H1 (cell line): ENCODE measurements around the gene DPEP3. TPM values are rescaled to one million over a fixed set of nuclear protein-coding genes. Genes with fewer than 3 reads are reported as not detected.

ENCODE experiments used
- CTCF ChIA-PET: fragments of 300-600 bp; sonication (Branson Sonifier 250); formaldehyde crosslinking; loops from one replicate; lab custom pipeline; 2021; ENCODE audit not compliant: partially characterized antibody; lab: Charles Lee
- POLR2A ChIA-PET: fragments of 300-600 bp; sonication (Branson Sonifier 250); formaldehyde crosslinking; loops from one replicate; lab custom pipeline; 2021; ENCODE audit warnings: inconsistent platforms; ENCODE audit not compliant: partially characterized antibody; lab: Charles Lee
- DNase-seq, 2 experiments: peaks; one replicate each; pipeline versions ENCODE4 v3.0.0 to v3.0.0-alpha.2; 2010 to 2022; ENCODE audit warnings: low spot score in 2 of 2, low read depth in 1 of 2, mixed read lengths in 1 of 2
- FAIRE-seq: peaks from 2 replicates; lab custom pipeline; 2011; peaks lifted over from hg19 to GRCh38; lab: Jason Lieb, UNC
- H2AFZ ChIP-seq: 2 replicates; pipeline ENCODE4 v1.8.1; 2012; ENCODE audit warnings: low read length, inconsistent platforms
- H2AK5ac ChIP-seq: 2 replicates; pipeline ENCODE4 v1.6.1; 2013; ENCODE audit warnings: low read depth, low read length
- H2BK120ac ChIP-seq: replicated peaks from 2 replicates; pipeline ENCODE3; 2013; ENCODE audit warnings: low read depth, low read length, inconsistent platforms
- H2BK12ac ChIP-seq: 2 replicates; pipeline ENCODE4 v1.6.1; 2013; ENCODE audit warnings: low read depth, low read length
- H2BK15ac ChIP-seq: 2 replicates; pipeline ENCODE4 v1.6.1; 2013; ENCODE audit warnings: low read length
- H2BK20ac ChIP-seq: 2 replicates; pipeline ENCODE4 v1.6.1; 2013; ENCODE audit warnings: low read length
- H2BK5ac ChIP-seq: 2 replicates; pipeline ENCODE4 v1.6.1; 2013; ENCODE audit warnings: low read depth, low read length
- H3K14ac ChIP-seq: 2 replicates; pipeline ENCODE4 v1.6.1; 2013; ENCODE audit warnings: inconsistent platforms; ENCODE audit not compliant: insufficient read length
- H3K18ac ChIP-seq: 2 replicates; pipeline ENCODE4 v1.6.1; 2013; ENCODE audit warnings: low read length; ENCODE audit errors: extremely low read depth
- H3K23ac ChIP-seq: 2 replicates; pipeline ENCODE4 v1.6.1; 2013; ENCODE audit warnings: inconsistent platforms; ENCODE audit not compliant: insufficient read length
- H3K23me2 ChIP-seq: 2 replicates; pipeline ENCODE4 v1.6.1; 2013; ENCODE audit warnings: low read depth, low read length
- H3K27ac ChIP-seq: 2 replicates; pipeline ENCODE4 v1.6.1; 2011; ENCODE audit warnings: low read depth, low read length, inconsistent platforms
- H3K27me3 ChIP-seq, 4 experiments: replicated peaks in 1 of 4; 1 replicate in 1 of 4; 2 replicates in 3 of 4; pipeline versions ENCODE4 v1.6.1 to v1.8.1; 2011 to 2013; ENCODE audit warnings: low read length in 3 of 4, mild to moderate bottlenecking in 3 of 4, inconsistent platforms in 2 of 4, mixed read lengths in 2 of 4, moderate library complexity in 1 of 4; ENCODE audit not compliant: control insufficient read depth in 3 of 4, insufficient read depth in 3 of 4; ENCODE audit errors: extremely low read depth in 1 of 4
- H3K36me3 ChIP-seq, 4 experiments: 2 replicates each; pipeline versions ENCODE4 v1.6.1 to v1.8.1; 2011 to 2013; ENCODE audit warnings: mild to moderate bottlenecking in 4 of 4, low read length in 3 of 4, moderate library complexity in 2 of 4, control low read depth in 1 of 4, inconsistent platforms in 1 of 4; ENCODE audit not compliant: insufficient read depth in 4 of 4, control insufficient read depth in 2 of 4
- H3K4ac ChIP-seq: replicated peaks from 2 replicates; pipeline ENCODE3; 2013; ENCODE audit warnings: low read length, low read depth, mixed read lengths, inconsistent platforms; ENCODE audit not compliant: insufficient read length
- H3K4me1 ChIP-seq, 4 experiments: replicated peaks in 1 of 4; 1 replicate in 1 of 4; 2 replicates in 3 of 4; pipeline versions ENCODE4 v1.6.1 to v1.8.1; 2011 to 2013; ENCODE audit warnings: low read length in 3 of 4, inconsistent platforms in 2 of 4, mixed read lengths in 1 of 4; ENCODE audit not compliant: insufficient read depth in 4 of 4, control insufficient read depth in 3 of 4
- H3K4me2 ChIP-seq, 2 experiments: 2 replicates each; pipeline versions ENCODE4 v1.6.1 to v1.8.1; 2011 to 2013; ENCODE audit warnings: low read depth in 2 of 2, low read length in 2 of 2, control low read depth in 1 of 2, inconsistent platforms in 1 of 2, mild to moderate bottlenecking in 1 of 2; ENCODE audit not compliant: insufficient read depth in 1 of 2
- H3K4me3 ChIP-seq, 4 experiments: fragments of 200-600, 300-600 bp in 1 of 4; sonication (generic), shearing (Covaris generic), sonication (Bioruptor Twin) in 1 of 4; 2 replicates each; pipeline versions ENCODE4 v1.5.1 to v1.8.1; 2011 to 2016; ENCODE audit warnings: low read length in 4 of 4, low read depth in 3 of 4, control low read depth in 2 of 4, inconsistent platforms in 2 of 4, mild to moderate bottlenecking in 2 of 4, mixed read lengths in 1 of 4, moderate library complexity in 1 of 4; ENCODE audit not compliant: insufficient read depth in 2 of 4; ENCODE audit errors: extremely low read depth in 1 of 4
- H3K56ac ChIP-seq: replicated peaks from 2 replicates; pipeline ENCODE3; 2013; ENCODE audit warnings: low read depth, mild to moderate bottlenecking, mixed read lengths, low read length, inconsistent platforms; ENCODE audit not compliant: insufficient read length
- H3K79me1 ChIP-seq: 2 replicates; pipeline ENCODE4 v1.6.1; 2013; ENCODE audit warnings: low read depth, low read length, control low read depth
- H3K79me2 ChIP-seq, 2 experiments: 2 replicates each; pipeline versions ENCODE4 v1.6.1 to v1.8.1; 2012 to 2013; ENCODE audit warnings: low read length in 2 of 2, mild to moderate bottlenecking in 2 of 2, inconsistent platforms in 1 of 2; ENCODE audit not compliant: insufficient read depth in 2 of 2, control insufficient read depth in 1 of 2
- H3K9ac ChIP-seq, 4 experiments: replicated peaks in 1 of 4; 1 replicate in 1 of 4; 2 replicates in 3 of 4; pipeline versions ENCODE4 v1.6.1 to v1.8.1; 2011 to 2013; ENCODE audit warnings: low read depth in 3 of 4, low read length in 3 of 4, control low read depth in 2 of 4, mild to moderate bottlenecking in 2 of 4, moderate library complexity in 2 of 4, inconsistent platforms in 1 of 4; ENCODE audit errors: extremely low read depth in 1 of 4
- H3K9me3 ChIP-seq, 2 experiments: 2 replicates each; pipeline versions ENCODE4 v1.6.1 to v1.8.1; 2012 to 2013; ENCODE audit warnings: mild to moderate bottlenecking in 2 of 2, moderate library complexity in 2 of 2, control low read depth in 1 of 2, inconsistent platforms in 1 of 2, low read depth in 1 of 2, low read length in 1 of 2, mixed read lengths in 1 of 2; ENCODE audit not compliant: insufficient read depth in 2 of 2
- H4K20me1 ChIP-seq, 2 experiments: replicated peaks in 1 of 2; 2 replicates each; pipeline versions ENCODE3 to v1.8.1; 2011 to 2013; ENCODE audit warnings: inconsistent platforms in 2 of 2, low read length in 2 of 2, mild to moderate bottlenecking in 1 of 2; ENCODE audit not compliant: insufficient read depth in 2 of 2, control insufficient read depth in 1 of 2
- H4K5ac ChIP-seq: 2 replicates; pipeline ENCODE4 v1.6.1; 2013; ENCODE audit warnings: low read length, low read depth, mixed read lengths, inconsistent platforms; ENCODE audit not compliant: insufficient read length
- H4K8ac ChIP-seq: 2 replicates; pipeline ENCODE4 v1.8.0; 2013; ENCODE audit warnings: mild to moderate bottlenecking, moderate library complexity, low read length, inconsistent platforms; ENCODE audit not compliant: insufficient read depth; ENCODE audit errors: extremely low read depth
- H4K91ac ChIP-seq: replicated peaks from 2 replicates; pipeline ENCODE3; 2013; ENCODE audit warnings: low read length, mixed read lengths, inconsistent platforms; ENCODE audit not compliant: insufficient read length
- BACH1 ChIP-seq: IDR thresholded peaks from 2 replicates; pipeline ENCODE4 v1.6.1; 2012; ENCODE audit warnings: low read length, improper control_type of control experiment
- CBX8 ChIP-seq: fragments of 300-800, 300-1000 bp; sonication (generic); IDR thresholded peaks from 2 replicates; pipeline ENCODE4 v1.7.1; 2016; ENCODE audit warnings: low read depth, low read length, borderline replicate concordance
- GTF2F1 ChIP-seq: IDR thresholded peaks from 2 replicates; pipeline ENCODE4 v1.6.1; 2012; ENCODE audit warnings: low read depth, low read length, improper control_type of control experiment, borderline replicate concordance
- HDAC2 ChIP-seq, 2 experiments: fragments of 300-600 bp in 1 of 2; sonication (generic) in 1 of 2; IDR thresholded peaks; 2 replicates each; pipeline ENCODE4 v1.6.1; 2011 to 2012; ENCODE audit warnings: low read depth in 2 of 2, low read length in 2 of 2, mild to moderate bottlenecking in 2 of 2, moderate library complexity in 2 of 2, borderline replicate concordance in 1 of 2, inconsistent platforms in 1 of 2
- KDM5A ChIP-seq: fragments of 200-600 bp; IDR thresholded peaks from 2 replicates; pipeline ENCODE4 v1.7.1; 2012; ENCODE audit warnings: mild to moderate bottlenecking, low read length, inconsistent platforms, mixed read lengths
- MAFK ChIP-seq: IDR thresholded peaks from 2 replicates; pipeline ENCODE4 v1.6.1; 2012; ENCODE audit warnings: low read depth, mild to moderate bottlenecking, improper control_type of control experiment, low read length
- SIRT6 ChIP-seq: IDR thresholded peaks from one replicate; pipeline ENCODE4 v1.7.1; 2012; ENCODE audit warnings: low read length, inconsistent platforms
- SIX5 ChIP-seq: IDR thresholded peaks from 2 replicates; pipeline ENCODE4 v1.6.1; 2011; ENCODE audit warnings: mild to moderate bottlenecking, low read depth, low read length
- SUZ12 ChIP-seq: fragments of 200-600 bp; sonication (generic); IDR thresholded peaks from 2 replicates; pipeline ENCODE4 v1.6.1; 2012; ENCODE audit warnings: mild to moderate bottlenecking, inconsistent platforms, low read length, moderate library complexity, mixed read lengths
- TCF12 ChIP-seq: IDR thresholded peaks from 2 replicates; pipeline ENCODE4 v1.6.1; 2011; ENCODE audit warnings: low read depth, mild to moderate bottlenecking, low read length
- USF2 ChIP-seq: IDR thresholded peaks from 2 replicates; pipeline ENCODE4 v1.6.1; 2011; ENCODE audit warnings: low read length, improper control_type of control experiment
- WGBS, 2 experiments: shearing (Covaris generic) in 1 of 2; methylation state at CpG; one replicate each; pipeline versions ENCODE4 v1.1.6 to v1.1.7; 2013 to 2015; ENCODE audit warnings: low lambda C conversion rate in 2 of 2, mixed read lengths in 2 of 2, inconsistent platforms in 1 of 2, low coverage in 1 of 2, missing lambda C conversion rate in 1 of 2; ENCODE audit not compliant: insufficient replicate concordance in 2 of 2, insufficient coverage in 1 of 2, insufficient read length in 1 of 2; ENCODE audit errors: extremely low coverage in 1 of 2, missing lambda C conversion rate in 1 of 2; 5-methylcytosine and 5-hydroxymethylcytosine counted together
- polyA plus RNA-seq, 7 experiments: library from polyadenylated mRNA; depleted of rRNA in 3 of 7; stranded (reverse) in 5 of 7; unstranded in 2 of 7; fragments of >200 nt in 5 of 7; fragments of 200-250 nt in 2 of 7; gene quantifications; 1 replicate in 5 of 7; 2 replicates in 1 of 7; 4 replicates in 1 of 7; pipeline versions ENCODE4 v1.2.1 to v1.2.3, GENCODE V29; 2011 to 2013; ENCODE audit warnings: missing spikeins in 2 of 7, mixed read lengths in 2 of 7
- total RNA-seq: library from RNA; stranded (reverse); fragmentation: NEBNext Ultra II Directional; extraction: Animal tissue kit (Norgen Biotek cat#: 25700); gene quantifications from 2 replicates; pipeline ENCODE4 v1.2.1, GENCODE V29; 2021

DPEP3 gene
- total and polyA plus RNA-seq, 2 of the 8 experiments (the other 6 are each of a cell fraction or from before 2014, with no cell fraction given) = 6.5 to 9.9 TPM

GRCh38 chr16:67950335-67950843, 29.9 kb downstream of the DPEP3 start:
- Histone ChIP-seq H3K4me2 (no peak overlapping the region), H3K23me2 (peaks cover 3% of the 10 kb centered on the region; the same call in 1 of the 2 replicates), H3K27me3 (no peaks in the 10 kb centered on the region), H3K4me1 (no peaks in the 10 kb centered on the region), H2BK15ac (no peak overlapping the region), H3K36me3 (peaks cover 12 to 56% (median 28%) of the 10 kb centered on the region in 4 experiments), H3K23ac (no peak overlapping the region), H3K27ac (no peak overlapping the region), H2BK12ac (no peak overlapping the region), H3K4me3 (no peak overlapping the region), H2BK20ac (no peak overlapping the region), H3K14ac (no peak overlapping the region), H4K5ac (no peak overlapping the region), H3K9ac (no peak overlapping the region), H3K79me2 (no peaks in the 10 kb centered on the region), H2AFZ (no peak overlapping the region), H3K9me3 (no peaks in the 10 kb centered on the region), H4K20me1 (peaks cover 7 to 32% of the 10 kb centered on the region in 2 experiments), H3K18ac (no peak overlapping the region), H2AK5ac (no peak overlapping the region), H3K4ac (no peak overlapping the region), H2BK5ac (no peak overlapping the region), H2BK120ac (no peak overlapping the region), H4K8ac (no peak overlapping the region; the same call in 1 of the 2 replicates), H3K56ac (no peak overlapping the region), H4K91ac (no peak overlapping the region), H3K79me1 (no peaks in the 10 kb centered on the region; the same call in 1 of the 2 replicates)
- POLR2A ChIA-PET = interaction anchor here (1.0 to 8.5 kb wide), 4 partner anchors 11 to 79 kb away, joined by 3 to 47 read pairs (median 3); partner anchors contain the start of gene PSMB10
- CTCF ChIA-PET = interaction anchor here (1.0 to 2.6 kb wide), 3 partner anchors 9 to 91 kb away, joined by 3 to 19 read pairs (median 5); no protein-coding TSS in a partner anchor
- DNase-seq (no peak), FAIRE-seq (no peak)
- 97% methylated on average over 15 of the region's 16 CpGs; no CpG with 5 or more reads in 1 of the 2 experiments for WGBS, 2 experiments
- TF ChIP-seq HDAC2 (IDR thresholded peaks at IDR 0.05; ENCODE audit: borderline replicate concordance in 1 of 2, low read depth in 2 of 2, low read length in 2 of 2) (no peak), KDM5A (no peak), TCF12 (no peak), SIX5 (no peak), MAFK (no peak), BACH1 (no peak), CBX8 (no peak), SIRT6 (no peak), USF2 (no peak), SUZ12 (no peak), GTF2F1 (no peak)
